ENCODE data around the gene POM121C. TPM values are rescaled to one million over a fixed set of nuclear protein-coding genes. Genes with fewer than 3 reads are reported as not detected.

Gene POM121C
- total and polyA plus RNA-seq, 2 experiments from 2014 or later = 41.5 to 44.0 TPM

DNA sequence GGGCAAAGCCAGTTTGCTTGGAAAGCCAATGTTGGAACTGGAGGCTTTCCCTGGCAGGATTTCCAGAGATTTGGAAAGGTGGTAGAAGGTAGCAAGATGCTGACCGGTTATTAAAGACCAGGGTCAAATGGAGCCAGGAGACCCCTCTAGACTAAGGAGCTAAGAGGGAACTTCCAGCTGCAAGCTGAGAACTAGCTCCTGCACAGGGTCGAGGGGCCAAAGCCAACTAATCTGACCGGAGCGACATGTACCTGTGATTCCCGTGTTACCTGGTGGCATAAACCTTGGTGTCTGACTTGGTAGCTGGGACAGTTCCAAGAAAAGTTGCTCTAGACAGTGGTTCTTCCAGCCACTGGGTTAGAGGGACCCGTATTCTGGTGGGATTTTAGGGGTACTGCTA is 47.8 kb upstream of the POM121C start (continued):
- TF ChIP-seq ZNF462 (CRISPR knock-in tag; IDR thresholded peaks at IDR 0.05) = no peak
- no peak; the same call in 1 of the 2 replicates for TF ChIP-seq POLR2AphosphoS5 (IDR thresholded peaks at IDR 0.05; ENCODE audit: low read depth)
- no peak for TF ChIP-seq STAT1 (IDR thresholded peaks at IDR 0.05; ENCODE audit: unreplicated experiment)

DNA sequence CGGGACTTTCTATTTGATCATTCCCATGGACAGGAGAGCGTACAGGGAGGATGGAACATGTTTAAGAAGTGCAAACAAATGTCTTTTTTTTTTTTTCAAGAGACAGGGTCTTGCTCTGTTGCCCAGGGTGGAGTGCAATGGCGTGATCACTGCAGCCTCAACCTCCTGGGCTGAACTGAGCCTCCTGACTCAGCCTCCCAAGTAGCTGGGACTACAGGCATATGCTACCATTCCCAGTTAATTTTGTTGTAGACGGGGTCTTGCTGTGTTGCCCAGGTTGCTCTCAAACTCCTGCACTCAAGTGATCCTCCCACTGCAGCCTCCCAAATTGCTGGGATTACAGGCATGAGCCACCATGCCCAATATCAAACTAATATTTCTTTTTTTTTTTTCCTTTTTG is 46.5 kb upstream of the POM121C start:
- Histone ChIP-seq H3K27me3 (ENCODE audit: insufficient read depth) (no peaks in the 10 kb centered on the region), H3K4me2 (no peak overlapping the region), H3K79me2 (replicated peaks; ENCODE audit: insufficient read depth) (0 out of 2 replicates have a peak, but pooled peaks cover under 1% of the 10 kb centered on the region), H3K27ac (ENCODE audit: low read depth) (no peak overlapping the region), H3K4me1 (ENCODE audit: insufficient read depth) (no peaks in the 10 kb centered on the region), H3F3A (replicated peaks; ENCODE audit: low read depth) (0 out of 2 replicates have a peak, but pooled peaks cover 2% of the 10 kb centered on the region), H2AFZ (no peak overlapping the region), H3K4me3 (no peak overlapping the region), H3K36me3 (ENCODE audit: insufficient read depth) (peaks cover 20% of the 10 kb centered on the region), H3K9me2 (ENCODE audit: insufficient read depth) (no peaks in the 10 kb centered on the region), H4K20me1 (replicated peaks; ENCODE audit: insufficient read depth) (no peaks in the 10 kb centered on the region)
- Mint-ChIP-seq H3K9me3 (no peaks in the 10 kb centered on the region), H3K27me3 (ENCODE audit: insufficient read depth, low read depth, poor library complexity) (peaks cover 17% of the 10 kb centered on the region), H3K4me3 (no peak overlapping the region), H3K36me3 (ENCODE audit: low read depth) (peaks cover 39% of the 10 kb centered on the region), H3K4me1 (peaks cover 4% of the 10 kb centered on the region; the same call in 1 of the 3 replicates), H3K27ac (no peak overlapping the region)
- DNase-seq (ENCODE audit: low spot score) = no peak
- ATAC-seq = no peak
- TF ChIP-seq POLR2AphosphoS5 (IDR thresholded peaks at IDR 0.05; ENCODE audit: low read depth) (no peak), STAT1 (IDR thresholded peaks at IDR 0.05; ENCODE audit: unreplicated experiment) (no peak), CREB1 (CRISPR knock-in tag; IDR thresholded peaks at IDR 0.05; ENCODE audit: low read depth) (no peak), NANOG (IDR thresholded peaks at IDR 0.05; ENCODE audit: borderline replicate concordance) (no peak), ZNF462 (CRISPR knock-in tag; IDR thresholded peaks at IDR 0.05) (no peak), REST (IDR thresholded peaks at IDR 0.05; ENCODE audit: unreplicated experiment) (no peak)
